Erythroblast (primary cell): ENCODE measurements around the gene KCNH2.

Experiments used
- GATA1 ChIP-seq: IDR thresholded peaks from 2 replicates; pipeline ENCODE4 v1.6.1; 2011; ENCODE audit warnings: low read depth, mild to moderate bottlenecking, control low read depth, low read length, moderate library complexity
- POLR2A ChIP-seq: IDR thresholded peaks from 2 replicates; pipeline ENCODE4 v1.6.1; 2011; ENCODE audit warnings: mild to moderate bottlenecking, low read length

GRCh38 chr7:150943453-150943814 is 34.7 kb downstream of the KCNH2 start:
- no peak for TF ChIP-seq POLR2A
- TF ChIP-seq GATA1, result no peak
